Panc1 (cell line): Measurements from ENCODE around the gene USP3.

ENCODE experiments used
- POLR2AphosphoS5 ChIP-seq: IDR thresholded peaks from 2 replicates; pipeline ENCODE4 v1.6.1; 2012; ENCODE audit warnings: mild to moderate bottlenecking, low read depth, low read length, moderate library complexity
- TF ChIP-seq, protein P1 (sequence below): fragments of 450-650 bp; IDR thresholded peaks from 2 replicates; pipeline ENCODE4 v1.5.1; 2017; ENCODE audit warnings: mild to moderate bottlenecking
- TF ChIP-seq, protein P2 (sequence below), 2 experiments: IDR thresholded peaks; 2 replicates each; pipeline ENCODE4 v1.6.1; 2011 to 2012; ENCODE audit warnings: low read depth in 2 of 2, control low read depth in 1 of 2, low read length in 1 of 2, mild to moderate bottlenecking in 1 of 2, moderate library complexity in 1 of 2; ENCODE audit not compliant: insufficient read depth in 1 of 2

GRCh38 chr15:63493436-63493835 lies 11.0 kb upstream of the USP3 start:
- TF ChIP-seq, protein P1, sequence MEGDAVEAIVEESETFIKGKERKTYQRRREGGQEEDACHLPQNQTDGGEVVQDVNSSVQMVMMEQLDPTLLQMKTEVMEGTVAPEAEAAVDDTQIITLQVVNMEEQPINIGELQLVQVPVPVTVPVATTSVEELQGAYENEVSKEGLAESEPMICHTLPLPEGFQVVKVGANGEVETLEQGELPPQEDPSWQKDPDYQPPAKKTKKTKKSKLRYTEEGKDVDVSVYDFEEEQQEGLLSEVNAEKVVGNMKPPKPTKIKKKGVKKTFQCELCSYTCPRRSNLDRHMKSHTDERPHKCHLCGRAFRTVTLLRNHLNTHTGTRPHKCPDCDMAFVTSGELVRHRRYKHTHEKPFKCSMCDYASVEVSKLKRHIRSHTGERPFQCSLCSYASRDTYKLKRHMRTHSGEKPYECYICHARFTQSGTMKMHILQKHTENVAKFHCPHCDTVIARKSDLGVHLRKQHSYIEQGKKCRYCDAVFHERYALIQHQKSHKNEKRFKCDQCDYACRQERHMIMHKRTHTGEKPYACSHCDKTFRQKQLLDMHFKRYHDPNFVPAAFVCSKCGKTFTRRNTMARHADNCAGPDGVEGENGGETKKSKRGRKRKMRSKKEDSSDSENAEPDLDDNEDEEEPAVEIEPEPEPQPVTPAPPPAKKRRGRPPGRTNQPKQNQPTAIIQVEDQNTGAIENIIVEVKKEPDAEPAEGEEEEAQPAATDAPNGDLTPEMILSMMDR = no peak
- TF ChIP-seq POLR2AphosphoS5 = no peak
- TF ChIP-seq, protein P2, sequence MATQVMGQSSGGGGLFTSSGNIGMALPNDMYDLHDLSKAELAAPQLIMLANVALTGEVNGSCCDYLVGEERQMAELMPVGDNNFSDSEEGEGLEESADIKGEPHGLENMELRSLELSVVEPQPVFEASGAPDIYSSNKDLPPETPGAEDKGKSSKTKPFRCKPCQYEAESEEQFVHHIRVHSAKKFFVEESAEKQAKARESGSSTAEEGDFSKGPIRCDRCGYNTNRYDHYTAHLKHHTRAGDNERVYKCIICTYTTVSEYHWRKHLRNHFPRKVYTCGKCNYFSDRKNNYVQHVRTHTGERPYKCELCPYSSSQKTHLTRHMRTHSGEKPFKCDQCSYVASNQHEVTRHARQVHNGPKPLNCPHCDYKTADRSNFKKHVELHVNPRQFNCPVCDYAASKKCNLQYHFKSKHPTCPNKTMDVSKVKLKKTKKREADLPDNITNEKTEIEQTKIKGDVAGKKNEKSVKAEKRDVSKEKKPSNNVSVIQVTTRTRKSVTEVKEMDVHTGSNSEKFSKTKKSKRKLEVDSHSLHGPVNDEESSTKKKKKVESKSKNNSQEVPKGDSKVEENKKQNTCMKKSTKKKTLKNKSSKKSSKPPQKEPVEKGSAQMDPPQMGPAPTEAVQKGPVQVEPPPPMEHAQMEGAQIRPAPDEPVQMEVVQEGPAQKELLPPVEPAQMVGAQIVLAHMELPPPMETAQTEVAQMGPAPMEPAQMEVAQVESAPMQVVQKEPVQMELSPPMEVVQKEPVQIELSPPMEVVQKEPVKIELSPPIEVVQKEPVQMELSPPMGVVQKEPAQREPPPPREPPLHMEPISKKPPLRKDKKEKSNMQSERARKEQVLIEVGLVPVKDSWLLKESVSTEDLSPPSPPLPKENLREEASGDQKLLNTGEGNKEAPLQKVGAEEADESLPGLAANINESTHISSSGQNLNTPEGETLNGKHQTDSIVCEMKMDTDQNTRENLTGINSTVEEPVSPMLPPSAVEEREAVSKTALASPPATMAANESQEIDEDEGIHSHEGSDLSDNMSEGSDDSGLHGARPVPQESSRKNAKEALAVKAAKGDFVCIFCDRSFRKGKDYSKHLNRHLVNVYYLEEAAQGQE (IDR thresholded peaks at IDR 0.05; ENCODE audit: insufficient read depth in 1 of 2, low read depth in 2 of 2, low read length in 1 of 2) = no peak
